ENCODE measurements around the gene EMILIN3.

GRCh38 chr20:41360831-41361756 is 5.5 kb downstream of the EMILIN3 start:
- no peak for TF ChIP-seq SP1 (IDR thresholded peaks at IDR 0.05)
- TF ChIP-seq SUZ12 (IDR thresholded peaks at IDR 0.05) = no peak
- TF ChIP-seq FOXM1 (IDR thresholded peaks at IDR 0.05; ENCODE audit: borderline replicate concordance) = no peak
- no peak for TF ChIP-seq CTBP1 (IDR thresholded peaks at IDR 0.05; ENCODE audit: borderline replicate concordance)
- TF ChIP-seq TARDBP (IDR thresholded peaks at IDR 0.05) = no peak
- TF ChIP-seq L3MBTL2 (conservative IDR thresholded peaks at IDR 0.05) = no peak
- TF ChIP-seq BHLHE40 (IDR thresholded peaks at IDR 0.05; ENCODE audit: borderline replicate concordance) = no peak
- TF ChIP-seq FOXA1 (IDR thresholded peaks at IDR 0.05) = no peak
- no peak for TF ChIP-seq LEF1 (IDR thresholded peaks at IDR 0.05; ENCODE audit: borderline replicate concordance)
- no peak for TF ChIP-seq PKNOX1 (IDR thresholded peaks at IDR 0.05)
- TF ChIP-seq ZNF384 (IDR thresholded peaks at IDR 0.05) = no peak
- no peak for TF ChIP-seq HDGF (IDR thresholded peaks at IDR 0.05; ENCODE audit: borderline replicate concordance)

Data from HEK293T (cell line).